Panc1 (cell line): ENCODE measurements around the gene TROAP. TPM values are rescaled to one million over a fixed set of nuclear protein-coding genes. Genes with fewer than 3 reads are reported as not detected.

ENCODE experiments used
- ATAC-seq: fragments of 200-7000 bp; cut with Tn5 transposase; 2 replicates; pipeline ENCODE4 v1.9.1; 2020; ENCODE audit warnings: mild to moderate bottlenecking, moderate library complexity
- BruUV-seq: library from RNA; stranded (reverse); fragments of 400-500 nt; replicated peaks from 2 replicates; lab custom pipeline; 2021; lab: Mats Ljungman, UMichigan
- CTCF ChIA-PET: fragments of 300-600 bp; sonication (Branson Sonifier 250); formaldehyde crosslinking; loops from one replicate; lab custom pipeline; 2022; ENCODE audit warnings: antibody characterized with exemption; lab: Charles Lee
- POLR2A ChIA-PET: fragments of 300-600 bp; sonication (Branson Sonifier 250); formaldehyde crosslinking; loops from one replicate; lab custom pipeline; 2022; ENCODE audit warnings: antibody characterized with exemption; lab: Charles Lee
- DNase-seq: peaks from one replicate; pipeline ENCODE4 v3.0.0-alpha.2; 2010; ENCODE audit warnings: low read depth, low spot score
- H3K27ac ChIP-seq: 2 replicates; pipeline ENCODE4 v1.5.1; 2011; ENCODE audit warnings: mild to moderate bottlenecking, low read length, inconsistent platforms
- H3K27me3 ChIP-seq: fragments of 200-500 bp; sonication (Bioruptor generic); 2 replicates; pipeline ENCODE4 v1.6.0; 2014; ENCODE audit warnings: low read length, inconsistent platforms; ENCODE audit not compliant: control insufficient read depth, insufficient read depth
- H3K36me3 ChIP-seq: fragments of 200-500 bp; sonication (Bioruptor generic); 2 replicates; pipeline ENCODE4 v1.5.1; 2014; ENCODE audit warnings: inconsistent platforms, mild to moderate bottlenecking, low read length, moderate library complexity; ENCODE audit not compliant: control insufficient read depth, insufficient read depth
- H3K4me1 ChIP-seq: 2 replicates; pipeline ENCODE4 v1.5.1; 2011; ENCODE audit warnings: inconsistent platforms, mild to moderate bottlenecking, low read length, moderate library complexity; ENCODE audit not compliant: control insufficient read depth, insufficient read depth
- H3K4me3 ChIP-seq, 2 experiments: 2 replicates each; pipeline ENCODE4 v1.5.1; 2011 to 2012; ENCODE audit warnings: low read depth in 2 of 2, low read length in 2 of 2, mild to moderate bottlenecking in 2 of 2, inconsistent platforms in 1 of 2, moderate library complexity in 1 of 2
- H3K9me3 ChIP-seq: fragments of 200-500 bp; sonication (Bioruptor generic); 2 replicates; pipeline ENCODE4 v1.5.1; 2014; ENCODE audit warnings: low read depth, mild to moderate bottlenecking, inconsistent platforms, low read length, moderate library complexity; ENCODE audit not compliant: control insufficient read depth, insufficient read depth
- POLR2AphosphoS5 ChIP-seq: IDR thresholded peaks from 2 replicates; pipeline ENCODE4 v1.6.1; 2012; ENCODE audit warnings: mild to moderate bottlenecking, low read depth, low read length, moderate library complexity
- SIN3A ChIP-seq: IDR thresholded peaks from 2 replicates; pipeline ENCODE4 v1.6.1; 2012; ENCODE audit warnings: low read depth, mild to moderate bottlenecking, low read length, moderate library complexity, borderline replicate concordance; ENCODE audit not compliant: insufficient read depth
- TCF7L2 ChIP-seq: IDR thresholded peaks from 2 replicates; pipeline ENCODE4 v1.6.1; 2011; ENCODE audit warnings: mild to moderate bottlenecking, low read depth, low read length, inconsistent platforms
- in situ Hi-C: cut with HindIII; loops from 2 replicates; pipeline ENCODE4 v1.10.0; 2016; ENCODE audit warnings: low sequenced_read_pairs, low pct_unique_long_range_greater_than_20kb
- intact Hi-C: fragments of 100-400 bp; cut with micrococcal nuclease; formaldehyde crosslinking; loops from one replicate; pipeline ENCODE4 v1.10.0; 2022; ENCODE audit not compliant: unreplicated experiment
- total RNA-seq: library from RNA; stranded (reverse); gene quantifications from one replicate; pipeline ENCODE4 v1.2.1, GENCODE V29; 2021; ENCODE audit not compliant: unreplicated experiment
- TF ChIP-seq, protein P1 (sequence below): fragments of 450-650 bp; IDR thresholded peaks from 2 replicates; pipeline ENCODE4 v1.5.1; 2017; ENCODE audit warnings: mild to moderate bottlenecking
- TF ChIP-seq, protein P2 (sequence below), 2 experiments: IDR thresholded peaks; 2 replicates each; pipeline ENCODE4 v1.6.1; 2011 to 2012; ENCODE audit warnings: low read depth in 2 of 2, control low read depth in 1 of 2, low read length in 1 of 2, mild to moderate bottlenecking in 1 of 2, moderate library complexity in 1 of 2; ENCODE audit not compliant: insufficient read depth in 1 of 2

The TROAP gene
- total RNA-seq, 1 experiment from 2014 or later = 50.0 TPM

DNA sequence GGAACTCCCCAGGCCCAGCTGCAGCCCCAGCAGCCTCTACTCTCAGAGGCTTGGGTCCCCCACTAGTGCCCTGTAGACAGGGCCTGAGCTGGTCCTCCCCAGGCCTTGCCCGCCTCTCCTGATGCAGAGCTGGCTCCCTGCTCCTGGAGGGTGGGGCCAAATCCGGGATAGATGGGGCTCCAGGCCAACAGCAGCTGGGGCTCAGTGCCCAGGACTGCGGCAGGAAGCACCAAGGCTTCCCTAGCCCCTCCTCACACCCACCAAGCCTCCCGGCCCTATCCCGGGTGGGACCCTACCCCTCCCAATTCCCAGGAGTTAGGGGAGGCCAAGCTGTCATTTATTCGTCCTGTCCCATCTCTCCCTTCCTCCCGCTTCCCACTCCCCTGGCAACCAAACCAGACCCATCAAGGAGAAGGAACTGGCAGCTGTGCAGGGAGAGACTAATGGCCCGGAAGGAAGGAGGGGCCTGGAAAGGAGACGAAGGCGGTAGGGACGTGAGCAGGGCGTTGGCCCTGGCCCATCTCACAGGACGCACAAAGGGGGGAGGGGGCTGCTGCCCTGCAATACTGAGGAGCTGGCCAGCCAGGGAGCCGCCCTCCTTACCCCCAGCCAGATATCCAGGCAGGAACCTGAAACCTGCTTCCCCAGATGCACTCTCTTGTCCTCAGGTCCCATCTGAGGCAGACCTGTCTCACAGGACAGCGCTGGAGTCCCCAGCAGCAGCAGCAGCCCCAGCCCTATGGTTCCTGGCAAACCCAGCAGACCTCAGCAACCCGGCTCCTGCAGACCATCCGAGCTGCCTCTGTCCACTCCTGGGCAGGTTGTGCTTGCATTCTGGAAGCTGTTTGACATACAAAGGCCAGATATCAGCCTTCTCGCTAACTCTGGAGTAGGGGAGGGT is 29.7 kb upstream of the TROAP start:
- no peaks in the 10 kb centered on the region for H3K9me3 ChIP-seq
- BruUV-seq = no TSS peak
- CTCF ChIA-PET = interaction anchor here (1.1 to 1.3 kb wide), 2 partner anchors 49 to 55 kb away, joined by 3 to 4 read pairs; no protein-coding TSS in a partner anchor
- DNase-seq = no peak
- H3K36me3 ChIP-seq = no peaks in the 10 kb centered on the region
- H3K4me1 ChIP-seq = peaks cover 10% of the 10 kb centered on the region
- ATAC-seq = no peak
- intact Hi-C loops = no loop called here
- no peak overlapping the region for H3K4me3 ChIP-seq
- in situ Hi-C loops = no loop called here
- POLR2A ChIA-PET = interaction anchor here (0.6 kb wide), 2 partner anchors 35 to 283 kb away, joined by 3 to 4 read pairs; no protein-coding TSS in a partner anchor
- H3K27ac ChIP-seq = no peak overlapping the region
- TF ChIP-seq, protein P1, sequence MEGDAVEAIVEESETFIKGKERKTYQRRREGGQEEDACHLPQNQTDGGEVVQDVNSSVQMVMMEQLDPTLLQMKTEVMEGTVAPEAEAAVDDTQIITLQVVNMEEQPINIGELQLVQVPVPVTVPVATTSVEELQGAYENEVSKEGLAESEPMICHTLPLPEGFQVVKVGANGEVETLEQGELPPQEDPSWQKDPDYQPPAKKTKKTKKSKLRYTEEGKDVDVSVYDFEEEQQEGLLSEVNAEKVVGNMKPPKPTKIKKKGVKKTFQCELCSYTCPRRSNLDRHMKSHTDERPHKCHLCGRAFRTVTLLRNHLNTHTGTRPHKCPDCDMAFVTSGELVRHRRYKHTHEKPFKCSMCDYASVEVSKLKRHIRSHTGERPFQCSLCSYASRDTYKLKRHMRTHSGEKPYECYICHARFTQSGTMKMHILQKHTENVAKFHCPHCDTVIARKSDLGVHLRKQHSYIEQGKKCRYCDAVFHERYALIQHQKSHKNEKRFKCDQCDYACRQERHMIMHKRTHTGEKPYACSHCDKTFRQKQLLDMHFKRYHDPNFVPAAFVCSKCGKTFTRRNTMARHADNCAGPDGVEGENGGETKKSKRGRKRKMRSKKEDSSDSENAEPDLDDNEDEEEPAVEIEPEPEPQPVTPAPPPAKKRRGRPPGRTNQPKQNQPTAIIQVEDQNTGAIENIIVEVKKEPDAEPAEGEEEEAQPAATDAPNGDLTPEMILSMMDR = no peak
- no peak for TF ChIP-seq POLR2AphosphoS5
- TF ChIP-seq TCF7L2 = no peak
- no peak for TF ChIP-seq SIN3A
- TF ChIP-seq, protein P2, sequence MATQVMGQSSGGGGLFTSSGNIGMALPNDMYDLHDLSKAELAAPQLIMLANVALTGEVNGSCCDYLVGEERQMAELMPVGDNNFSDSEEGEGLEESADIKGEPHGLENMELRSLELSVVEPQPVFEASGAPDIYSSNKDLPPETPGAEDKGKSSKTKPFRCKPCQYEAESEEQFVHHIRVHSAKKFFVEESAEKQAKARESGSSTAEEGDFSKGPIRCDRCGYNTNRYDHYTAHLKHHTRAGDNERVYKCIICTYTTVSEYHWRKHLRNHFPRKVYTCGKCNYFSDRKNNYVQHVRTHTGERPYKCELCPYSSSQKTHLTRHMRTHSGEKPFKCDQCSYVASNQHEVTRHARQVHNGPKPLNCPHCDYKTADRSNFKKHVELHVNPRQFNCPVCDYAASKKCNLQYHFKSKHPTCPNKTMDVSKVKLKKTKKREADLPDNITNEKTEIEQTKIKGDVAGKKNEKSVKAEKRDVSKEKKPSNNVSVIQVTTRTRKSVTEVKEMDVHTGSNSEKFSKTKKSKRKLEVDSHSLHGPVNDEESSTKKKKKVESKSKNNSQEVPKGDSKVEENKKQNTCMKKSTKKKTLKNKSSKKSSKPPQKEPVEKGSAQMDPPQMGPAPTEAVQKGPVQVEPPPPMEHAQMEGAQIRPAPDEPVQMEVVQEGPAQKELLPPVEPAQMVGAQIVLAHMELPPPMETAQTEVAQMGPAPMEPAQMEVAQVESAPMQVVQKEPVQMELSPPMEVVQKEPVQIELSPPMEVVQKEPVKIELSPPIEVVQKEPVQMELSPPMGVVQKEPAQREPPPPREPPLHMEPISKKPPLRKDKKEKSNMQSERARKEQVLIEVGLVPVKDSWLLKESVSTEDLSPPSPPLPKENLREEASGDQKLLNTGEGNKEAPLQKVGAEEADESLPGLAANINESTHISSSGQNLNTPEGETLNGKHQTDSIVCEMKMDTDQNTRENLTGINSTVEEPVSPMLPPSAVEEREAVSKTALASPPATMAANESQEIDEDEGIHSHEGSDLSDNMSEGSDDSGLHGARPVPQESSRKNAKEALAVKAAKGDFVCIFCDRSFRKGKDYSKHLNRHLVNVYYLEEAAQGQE (IDR thresholded peaks at IDR 0.05; ENCODE audit: insufficient read depth in 1 of 2, low read depth in 2 of 2, low read length in 1 of 2) = no peak
- no peaks in the 10 kb centered on the region for H3K27me3 ChIP-seq

DNA sequence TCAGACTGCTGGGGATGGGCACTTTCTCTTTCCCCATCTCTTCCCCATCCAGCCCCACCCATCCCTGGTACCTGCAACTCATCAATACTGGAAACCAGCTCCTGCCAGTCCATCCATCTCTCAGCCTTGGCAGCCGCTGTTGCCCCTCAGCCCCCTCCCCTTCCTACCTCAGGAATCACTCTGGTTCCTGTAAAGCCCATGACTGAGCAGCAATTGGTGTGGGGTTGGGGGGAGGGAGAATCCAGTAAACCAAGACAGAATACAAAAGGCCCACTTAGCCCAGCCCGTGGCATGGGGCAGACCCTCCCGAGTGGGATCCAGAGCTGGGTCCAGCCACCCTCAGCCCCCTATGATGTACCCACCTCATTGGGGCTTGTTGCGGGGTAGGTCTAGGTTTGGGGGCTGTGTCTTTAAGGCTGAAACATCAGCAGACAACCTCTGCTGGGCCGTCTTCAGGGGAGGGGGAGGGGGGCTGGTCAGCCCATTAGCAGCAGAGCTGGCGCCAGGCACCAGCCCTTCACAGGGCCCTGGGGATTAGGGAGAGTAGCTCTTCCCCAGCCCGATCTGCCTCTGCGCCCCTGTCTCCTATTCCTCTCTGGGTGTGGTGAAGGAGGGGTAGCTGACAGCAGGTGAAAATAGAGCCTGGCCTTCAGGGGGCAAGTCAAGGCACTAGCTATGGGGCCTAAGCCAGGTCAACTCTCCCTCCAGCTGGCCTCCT is 28.8 kb upstream of the TROAP start:
- Histone ChIP-seq H3K36me3 (no peaks in the 10 kb centered on the region), H3K4me1 (peaks cover 10% of the 10 kb centered on the region), H3K27ac (no peak overlapping the region), H3K4me3 (no peak overlapping the region), H3K9me3 (no peaks in the 10 kb centered on the region), H3K27me3 (no peaks in the 10 kb centered on the region)
- intact Hi-C loops (no loop called here), in situ Hi-C loops (no loop called here)
- ChIA-PET POLR2A (interaction anchor here (0.6 kb wide), 2 partner anchors 34 to 282 kb away, joined by 3 to 4 read pairs; no protein-coding TSS in a partner anchor), CTCF (interaction anchor here (0.5 to 1.6 kb wide), 5 partner anchors 10 to 216 kb away, joined by 3 to 11 read pairs (median 4); no protein-coding TSS in a partner anchor)
- BruUV-seq = no TSS peak
- DNase-seq = no peak
- TF ChIP-seq SIN3A = no peak
- TF ChIP-seq, protein P2 (IDR thresholded peaks at IDR 0.05; ENCODE audit: insufficient read depth in 1 of 2, low read depth in 2 of 2, low read length in 1 of 2) = no peak
- TF ChIP-seq TCF7L2 = no peak
- no peak for TF ChIP-seq POLR2AphosphoS5
- TF ChIP-seq, protein P1 = no peak
- ATAC-seq = no peak
